Measurements from ENCODE around the gene CFAP157. TPM values are rescaled to one million over a fixed set of nuclear protein-coding genes. Genes with fewer than 3 reads are reported as not detected.

CFAP157 gene
- total RNA-seq, 1 donor from 2014 or later = 0.34 TPM

DNA sequence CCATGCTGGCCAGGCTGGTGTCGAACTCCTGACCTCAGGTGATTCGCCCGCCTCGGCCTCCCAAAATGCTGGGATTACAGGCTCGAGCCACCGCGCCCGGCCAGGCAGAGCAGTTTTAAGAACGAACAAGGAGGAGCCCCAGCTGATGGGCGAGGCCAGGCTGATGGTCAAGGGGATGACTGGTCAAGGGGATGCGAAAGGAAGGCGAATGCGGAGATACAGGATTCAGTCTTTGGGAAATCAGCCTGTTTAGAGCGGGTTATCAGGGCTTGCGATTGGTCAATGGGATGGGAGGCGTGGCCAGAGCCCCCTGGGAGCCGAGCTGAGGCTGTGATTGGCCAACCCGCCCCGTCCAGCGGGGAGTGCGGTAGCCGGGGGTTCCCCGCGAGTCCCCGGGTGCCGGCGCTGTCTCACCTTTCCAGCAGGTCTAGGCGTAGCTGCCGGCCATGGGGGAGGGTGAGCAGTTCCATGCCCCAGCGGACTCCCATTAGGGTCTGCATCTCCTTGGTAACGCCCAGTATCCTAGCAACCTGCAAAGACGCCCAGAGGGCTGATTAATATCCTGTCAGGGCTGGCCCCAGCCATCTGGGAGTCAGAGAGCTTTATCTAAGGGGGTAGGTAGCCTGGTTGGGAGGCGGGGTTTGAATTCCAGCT is 35.8 kb downstream of the CFAP157 start:
- Mint-ChIP-seq H3K4me1 (peaks cover 13% of the 10 kb centered on the region), H3K9me3 (no peaks in the 10 kb centered on the region), H3K27me3 (ENCODE audit: low read depth) (peaks cover 17% of the 10 kb centered on the region), H3K4me3 (peak overlapping the region; percentile 63), H3K27ac (peak overlapping the region; percentile 59), H3K36me3 (no peaks in the 10 kb centered on the region)
- TF ChIP-seq, protein P1, sequence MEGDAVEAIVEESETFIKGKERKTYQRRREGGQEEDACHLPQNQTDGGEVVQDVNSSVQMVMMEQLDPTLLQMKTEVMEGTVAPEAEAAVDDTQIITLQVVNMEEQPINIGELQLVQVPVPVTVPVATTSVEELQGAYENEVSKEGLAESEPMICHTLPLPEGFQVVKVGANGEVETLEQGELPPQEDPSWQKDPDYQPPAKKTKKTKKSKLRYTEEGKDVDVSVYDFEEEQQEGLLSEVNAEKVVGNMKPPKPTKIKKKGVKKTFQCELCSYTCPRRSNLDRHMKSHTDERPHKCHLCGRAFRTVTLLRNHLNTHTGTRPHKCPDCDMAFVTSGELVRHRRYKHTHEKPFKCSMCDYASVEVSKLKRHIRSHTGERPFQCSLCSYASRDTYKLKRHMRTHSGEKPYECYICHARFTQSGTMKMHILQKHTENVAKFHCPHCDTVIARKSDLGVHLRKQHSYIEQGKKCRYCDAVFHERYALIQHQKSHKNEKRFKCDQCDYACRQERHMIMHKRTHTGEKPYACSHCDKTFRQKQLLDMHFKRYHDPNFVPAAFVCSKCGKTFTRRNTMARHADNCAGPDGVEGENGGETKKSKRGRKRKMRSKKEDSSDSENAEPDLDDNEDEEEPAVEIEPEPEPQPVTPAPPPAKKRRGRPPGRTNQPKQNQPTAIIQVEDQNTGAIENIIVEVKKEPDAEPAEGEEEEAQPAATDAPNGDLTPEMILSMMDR (IDR thresholded peaks at IDR 0.05; ENCODE audit: unreplicated experiment) = no peak
- peak; percentile 71 to 83 for DNase-seq (ENCODE audit: low spot score in 2 of 2, unreplicated experiment in 2 of 2)

DNA sequence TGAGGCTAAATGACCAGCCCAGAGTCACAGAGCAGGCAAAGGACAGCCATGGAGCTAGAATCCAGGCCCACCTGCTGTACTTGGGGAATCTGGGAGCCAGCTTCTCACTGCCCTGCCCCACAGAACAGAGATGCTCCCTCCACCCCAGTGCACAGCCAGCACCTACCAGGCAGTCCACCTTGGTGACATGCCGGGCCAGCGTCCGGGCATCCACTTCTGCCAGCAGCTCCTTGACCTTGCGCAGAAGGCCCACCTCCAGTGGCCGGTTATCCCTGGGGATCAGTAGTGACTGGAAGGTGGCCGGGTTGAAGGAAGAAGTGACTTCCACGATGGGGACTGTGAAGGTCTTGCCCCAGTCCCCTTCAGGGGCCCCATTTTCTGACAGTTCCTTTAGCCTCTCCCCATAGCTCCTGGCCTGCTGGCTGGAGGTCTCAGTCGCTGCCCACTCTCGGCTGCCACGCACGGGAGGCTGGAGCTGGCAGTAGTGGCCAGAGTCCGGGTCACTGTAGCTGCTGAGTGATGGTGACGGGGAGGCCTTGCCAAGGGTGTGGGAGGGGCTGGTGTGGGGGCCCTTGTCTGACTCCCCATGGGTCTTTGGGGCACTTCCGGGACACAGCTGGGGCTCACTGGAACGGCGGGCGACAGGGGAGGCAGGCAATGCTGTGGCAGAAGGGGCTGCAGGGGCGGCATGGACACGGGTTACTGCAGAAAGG is 37.8 kb downstream of the CFAP157 start:
- Mint-ChIP-seq H3K9me3 (no peaks in the 10 kb centered on the region), H3K4me3 (no peak overlapping the region), H3K4me1 (peaks cover 13% of the 10 kb centered on the region), H3K27me3 (ENCODE audit: low read depth) (peaks cover 23% of the 10 kb centered on the region), H3K36me3 (no peaks in the 10 kb centered on the region), H3K27ac (no peak overlapping the region)
- no peak for DNase-seq (ENCODE audit: low spot score in 2 of 2, unreplicated experiment in 2 of 2)
- TF ChIP-seq, protein P1 (IDR thresholded peaks at IDR 0.05; ENCODE audit: unreplicated experiment) = no peak

DNA sequence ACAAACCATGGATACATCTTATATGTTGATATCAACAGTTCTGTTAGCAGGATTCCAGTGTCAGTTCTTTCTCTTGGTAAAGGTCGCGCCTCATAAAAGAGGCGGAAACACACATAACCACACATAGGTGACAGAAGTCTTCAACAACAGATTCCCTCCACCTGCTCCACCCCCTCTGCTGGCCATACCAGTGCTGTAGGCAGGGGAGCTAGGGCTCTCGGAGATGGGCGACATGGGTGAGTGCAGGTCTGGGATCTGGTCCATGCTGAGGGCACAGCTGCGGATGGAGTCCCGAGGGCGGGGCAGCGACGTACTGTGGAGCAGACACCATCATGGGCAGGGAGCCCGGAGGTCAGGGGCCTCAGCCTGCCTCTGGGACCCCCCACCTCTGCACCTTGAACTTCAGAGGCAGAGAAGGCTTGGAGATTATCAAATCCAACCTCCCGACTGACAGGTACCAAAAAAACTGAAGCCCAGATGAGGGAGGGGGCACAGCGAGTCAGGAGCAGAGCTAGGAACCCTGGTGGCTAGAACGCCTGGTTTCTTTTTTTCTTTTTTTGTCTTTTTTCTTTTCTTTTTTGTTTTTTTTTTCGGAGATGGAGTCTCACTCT is 40.3 kb downstream of the CFAP157 start:
- DNase-seq (ENCODE audit: low spot score in 2 of 2, unreplicated experiment in 2 of 2) = no peak
- Mint-ChIP-seq H3K36me3 (no peaks in the 10 kb centered on the region), H3K4me3 (no peak overlapping the region), H3K4me1 (peaks cover 8% of the 10 kb centered on the region), H3K27ac (no peak overlapping the region), H3K9me3 (no peaks in the 10 kb centered on the region), H3K27me3 (ENCODE audit: low read depth) (peaks cover 33% of the 10 kb centered on the region)
- TF ChIP-seq, protein P1 (IDR thresholded peaks at IDR 0.05; ENCODE audit: unreplicated experiment) = no peak

DNA sequence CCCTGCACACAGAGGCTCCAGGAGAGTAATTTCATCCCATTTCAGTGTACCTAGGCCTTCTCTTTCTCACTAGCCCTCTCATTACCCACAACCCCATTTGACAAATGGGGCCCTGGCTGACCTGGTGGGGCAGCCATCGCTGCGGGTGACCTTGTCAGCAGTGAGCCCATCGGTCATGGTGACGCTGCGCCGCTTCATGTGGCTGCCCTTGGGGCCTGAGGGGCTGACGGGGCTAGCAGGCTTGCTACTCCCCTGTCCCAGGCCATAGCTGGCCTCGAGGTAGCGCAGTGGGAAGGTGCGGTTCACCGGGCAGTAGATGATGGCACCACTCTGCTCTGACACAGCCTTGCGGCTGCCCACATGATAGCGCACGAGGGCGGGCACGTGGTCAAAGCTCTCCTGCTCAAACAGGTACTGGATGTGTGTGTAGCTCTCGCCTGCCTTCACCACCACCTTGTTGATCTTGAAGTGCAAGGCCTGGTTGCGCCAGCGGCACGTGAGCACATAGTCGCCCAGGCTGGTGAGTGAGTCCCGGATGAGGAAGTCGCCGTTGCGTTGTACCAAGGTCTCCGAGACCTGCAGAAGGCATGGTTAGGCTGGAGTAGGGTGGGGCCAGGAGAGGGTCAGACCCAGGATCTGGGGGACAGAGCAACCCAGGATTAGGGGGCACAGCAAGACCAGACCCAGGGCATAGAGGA is 42.5 kb downstream of the CFAP157 start:
- TF ChIP-seq, protein P1 (IDR thresholded peaks at IDR 0.05; ENCODE audit: unreplicated experiment) = no peak
- no peaks in the 10 kb centered on the region for H3K9me3 Mint-ChIP-seq
- no peaks in the 10 kb centered on the region for H3K36me3 Mint-ChIP-seq
- no peaks in the 10 kb centered on the region for H3K4me1 Mint-ChIP-seq
- H3K27ac Mint-ChIP-seq = no peak overlapping the region
- DNase-seq (ENCODE audit: low spot score in 2 of 2, unreplicated experiment in 2 of 2) = no peak
- H3K27me3 Mint-ChIP-seq (ENCODE audit: low read depth) = peaks cover 51% of the 10 kb centered on the region
- H3K4me3 Mint-ChIP-seq = no peak overlapping the region

DNA sequence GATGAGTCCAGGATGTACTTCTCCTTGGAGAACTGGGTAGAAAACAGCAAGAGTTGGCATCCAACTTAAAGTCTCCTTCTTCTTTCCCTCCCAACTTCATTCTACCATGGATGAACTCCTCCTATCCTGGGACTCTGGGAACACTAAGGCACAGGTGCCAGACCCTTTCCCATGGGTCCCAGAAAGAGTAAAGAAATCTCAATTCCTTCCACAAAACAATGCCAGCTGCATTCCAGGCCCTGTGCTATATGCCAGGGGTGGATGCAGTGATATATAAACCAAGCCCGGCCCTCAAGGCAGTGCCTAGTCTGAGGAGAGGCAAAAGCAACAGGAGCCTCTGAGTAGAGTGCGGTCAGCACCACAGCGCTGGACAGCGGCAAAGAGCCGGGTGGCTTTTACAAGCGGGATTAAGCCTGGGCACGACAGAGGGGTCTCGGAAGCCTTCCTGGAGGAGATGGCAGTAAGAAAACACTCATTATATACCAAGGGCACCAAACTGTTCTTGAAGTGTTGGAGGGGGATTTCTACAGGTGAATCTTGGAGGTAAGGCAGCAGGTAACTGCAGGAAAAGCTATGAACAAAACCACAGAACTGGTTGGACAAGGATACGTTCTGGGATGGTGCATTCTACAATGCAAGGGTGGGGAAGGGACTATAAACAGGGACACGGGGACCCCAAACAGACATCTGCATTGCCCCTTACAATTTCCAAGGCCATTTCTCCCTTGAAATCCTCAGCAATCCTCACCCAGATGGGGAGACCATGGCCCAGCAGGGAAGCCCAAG is 44.7 kb downstream of the CFAP157 start:
- Mint-ChIP-seq H3K4me1 (no peaks in the 10 kb centered on the region), H3K36me3 (no peaks in the 10 kb centered on the region), H3K4me3 (no peak overlapping the region), H3K27me3 (ENCODE audit: low read depth) (peaks cover 67% of the 10 kb centered on the region), H3K27ac (no peak overlapping the region), H3K9me3 (no peaks in the 10 kb centered on the region)
- peak in 1 of 2 experiments; percentile 70 for DNase-seq (ENCODE audit: low spot score in 2 of 2, unreplicated experiment in 2 of 2)
- TF ChIP-seq, protein P1 (IDR thresholded peaks at IDR 0.05; ENCODE audit: unreplicated experiment) = no peak

Data from mesothelial cell of epicardium (in vitro differentiated cells).